Measurements from ENCODE around the gene SLC17A8.

DNA sequence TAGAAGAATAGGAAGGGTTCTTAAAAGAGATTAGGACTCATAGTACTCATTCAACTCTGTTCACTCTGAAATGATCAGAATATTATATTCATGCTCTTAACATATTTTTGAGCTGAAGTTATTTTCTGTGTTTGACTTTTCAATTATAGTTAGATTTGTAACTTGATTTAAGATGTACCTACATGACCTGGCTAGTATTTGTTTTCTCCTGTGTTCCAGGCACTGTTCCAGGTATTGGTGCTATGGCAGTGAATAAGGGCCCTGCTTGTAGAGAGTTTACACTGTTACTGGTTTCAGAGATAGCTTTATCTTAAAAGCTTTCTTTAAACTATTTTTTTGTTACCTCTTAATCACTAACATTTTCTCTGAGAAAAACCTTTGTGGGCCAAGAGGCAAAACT, 19.1 kb upstream of the SLC17A8 start:
- no peak for TF ChIP-seq ZFP3 (CRISPR knock-in tag; IDR thresholded peaks at IDR 0.05)
- no peak for TF ChIP-seq PATZ1 (CRISPR knock-in tag; IDR thresholded peaks at IDR 0.05; ENCODE audit: borderline replicate concordance)

Measured in SK-N-SH treated with all-trans-retinoic acid at 6 μM for 48 hours (cell line).